Natural killer cell treated with Interleukin-12 subunit alpha and Interleukin-12 subunit beta and Interleukin-15 and Interleukin-18, amount 100 ng/mL, for 72 hours (primary cell): ENCODE results near the gene NXPH3. TPM values are rescaled to one million over a fixed set of nuclear protein-coding genes. Genes with fewer than 3 reads are reported as not detected.

Experiments
- ATAC-seq, 2 donors: fragments of 150-1000 bp; cut with Tn5 transposase in 1 of 2; sonication (Bioruptor Pico), chemical (Tn5 transposase) in 1 of 2; 2 replicates each; pipeline ENCODE4 v1.10.0; 2021
- DNase-seq: peaks from one replicate; pipeline ENCODE4 v3.0.0; 2022; ENCODE audit warnings: low spot score
- H3K27ac Mint-ChIP-seq, 2 donors: 1 replicate in 1 of 2; 2 replicates in 1 of 2; pipeline ENCODE4 v1.8.0; 2022; ENCODE audit warnings: mixed read lengths in 2 of 2, mild to moderate bottlenecking in 1 of 2, moderate library complexity in 1 of 2
- H3K27me3 Mint-ChIP-seq, 2 donors: 1 replicate in 1 of 2; 2 replicates in 1 of 2; pipeline ENCODE4 v1.8.0; 2022; ENCODE audit warnings: mixed read lengths in 2 of 2
- H3K36me3 Mint-ChIP-seq: one replicate; pipeline ENCODE4 v1.8.0; 2022; ENCODE audit warnings: mixed read lengths
- H3K4me1 Mint-ChIP-seq, 2 donors: 1 replicate in 1 of 2; 2 replicates in 1 of 2; pipeline ENCODE4 v1.8.0; 2022; ENCODE audit warnings: low read depth in 2 of 2, mixed read lengths in 2 of 2, mild to moderate bottlenecking in 1 of 2
- H3K4me3 Mint-ChIP-seq: one replicate; pipeline ENCODE4 v1.8.0; 2022; ENCODE audit warnings: mixed read lengths
- H3K9me3 Mint-ChIP-seq: 2 replicates; pipeline ENCODE4 v1.8.0; 2022; ENCODE audit warnings: mixed read lengths
- total RNA-seq, 2 donors: library from RNA; stranded (reverse); gene quantifications; one replicate each; pipeline ENCODE4 v1.2.3, GENCODE V29; 2022

Gene NXPH3
- total RNA-seq, 2 donors from 2014 or later: not detected

DNA sequence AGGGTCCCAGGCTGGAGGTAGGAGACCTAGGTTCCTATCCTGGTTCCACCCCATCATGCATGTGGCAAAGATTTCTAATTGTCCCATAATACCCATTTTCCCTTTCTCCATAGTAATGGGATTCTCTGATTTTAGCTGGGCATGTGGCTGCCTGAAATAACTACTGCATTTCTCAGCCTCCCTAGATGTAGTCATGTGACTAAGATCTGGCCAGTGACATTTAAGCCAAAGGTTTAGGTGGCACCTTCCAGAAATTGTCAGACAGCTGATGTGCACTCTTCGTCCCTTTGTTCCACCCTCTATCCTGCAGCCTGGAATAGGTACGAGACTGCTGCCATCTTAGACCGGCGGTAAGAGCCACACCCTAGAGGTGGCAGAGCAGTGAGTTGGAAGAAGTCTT, 8.2 kb downstream of the NXPH3 start:
- ATAC-seq: no peak
- Mint-ChIP-seq H3K9me3 (no peaks in the 10 kb centered on the region), H3K4me3 (no peak overlapping the region), H3K27me3 (no peaks in the 10 kb centered on the region), H3K27ac (no peak overlapping the region), H3K4me1 (no peaks in the 10 kb centered on the region), H3K36me3 (no peaks in the 10 kb centered on the region)
- no peak for DNase-seq

DNA sequence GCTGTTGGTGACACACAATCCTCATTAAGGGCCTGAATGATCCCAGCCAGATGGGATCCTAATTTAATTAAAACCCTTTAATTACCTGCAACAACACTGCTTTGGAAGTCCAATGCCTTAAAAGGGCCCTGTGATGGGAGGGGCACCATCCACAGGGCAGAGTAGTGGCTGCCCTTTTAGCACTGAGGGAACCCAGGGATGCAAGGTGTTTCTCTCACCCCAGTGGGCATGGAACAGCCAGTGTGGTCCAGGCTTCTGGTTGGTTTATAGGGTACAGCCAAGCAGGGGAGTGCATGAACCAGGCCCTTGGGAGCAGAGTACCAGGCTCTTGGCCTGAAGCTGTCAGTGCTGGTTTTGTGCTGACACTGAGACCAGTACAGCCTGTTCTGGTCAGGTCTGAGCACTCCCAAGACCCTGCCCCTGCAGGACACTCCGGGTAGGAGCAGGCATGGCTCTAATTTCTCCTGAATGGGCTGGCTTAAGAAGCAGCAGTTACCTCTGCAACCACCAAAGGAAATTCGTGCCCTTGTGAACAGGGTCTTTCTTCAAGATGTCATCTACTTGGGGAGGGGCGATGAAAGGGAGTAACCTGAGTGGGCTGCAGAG, 9.9 kb downstream of the NXPH3 start:
- Mint-ChIP-seq H3K27ac (no peak overlapping the region), H3K4me3 (no peak overlapping the region), H3K9me3 (no peaks in the 10 kb centered on the region), H3K27me3 (no peaks in the 10 kb centered on the region), H3K4me1 (no peaks in the 10 kb centered on the region), H3K36me3 (no peaks in the 10 kb centered on the region)
- no peak for ATAC-seq
- no peak for DNase-seq

DNA sequence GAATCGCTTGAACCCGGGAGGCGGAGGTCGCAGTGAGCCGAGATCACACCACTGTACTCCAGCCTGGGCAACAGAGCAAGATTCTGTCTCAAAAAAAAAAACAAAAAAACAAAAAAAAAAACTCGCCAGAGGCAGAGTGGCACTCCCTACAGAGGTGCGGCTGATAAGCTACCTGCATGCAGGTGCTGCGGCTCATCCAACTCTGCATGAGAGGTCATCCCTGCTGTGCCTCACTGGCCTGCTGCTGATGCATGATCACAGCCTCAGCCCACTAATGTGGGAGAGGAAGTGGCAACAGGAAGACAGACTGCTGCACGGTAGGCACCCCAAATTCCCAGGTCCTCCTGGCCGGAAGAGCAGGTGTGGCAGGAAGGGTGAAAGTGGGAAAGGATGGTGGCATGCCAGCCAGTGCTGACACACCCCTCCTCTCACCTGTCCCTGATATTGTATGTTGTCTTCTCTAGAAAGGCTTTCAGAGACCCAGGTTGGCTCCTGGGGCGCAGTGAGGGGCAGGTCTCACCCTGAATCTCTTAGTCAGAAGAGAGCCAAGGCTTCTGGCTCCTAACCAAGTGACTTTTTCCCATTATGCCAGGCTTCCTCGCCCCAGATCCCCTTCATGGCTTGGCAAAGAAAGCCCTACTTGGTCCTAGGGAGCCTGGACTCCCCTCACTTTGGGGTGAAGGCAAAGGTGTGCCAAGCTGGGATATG, 11.8 kb downstream of the NXPH3 start:
- peaks cover 0 to 7% of the 10 kb centered on the region in 2 donors for H3K4me1 Mint-ChIP-seq
- H3K4me3 Mint-ChIP-seq: no peak overlapping the region
- no peaks in the 10 kb centered on the region for H3K36me3 Mint-ChIP-seq
- H3K27ac Mint-ChIP-seq: no peak overlapping the region
- H3K9me3 Mint-ChIP-seq: no peaks in the 10 kb centered on the region
- no peak for ATAC-seq
- DNase-seq: no peak
- H3K27me3 Mint-ChIP-seq: no peaks in the 10 kb centered on the region

DNA sequence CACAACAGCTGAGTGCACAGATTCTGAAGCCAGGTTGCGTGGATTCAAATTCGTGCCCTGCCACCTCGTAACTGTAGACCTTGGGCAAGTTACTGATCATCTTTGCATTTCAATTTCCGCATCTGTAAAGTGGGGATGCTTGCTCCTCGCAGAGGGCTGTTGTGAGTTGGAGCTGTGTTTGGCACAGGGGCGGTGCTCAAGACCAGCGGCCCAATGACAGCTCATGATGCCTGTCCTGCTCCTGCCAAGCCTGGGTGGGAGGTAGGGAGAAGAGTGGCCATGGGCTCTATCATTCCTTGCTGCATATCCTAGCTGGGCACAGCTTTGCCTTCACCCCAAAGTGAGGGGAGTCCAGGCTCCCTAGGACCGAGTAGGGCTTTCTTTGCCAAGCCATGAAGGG, 12.6 kb downstream of the NXPH3 start:
- H3K27me3 Mint-ChIP-seq: no peaks in the 10 kb centered on the region
- H3K27ac Mint-ChIP-seq: no peak overlapping the region
- H3K4me1 Mint-ChIP-seq: peaks cover 0 to 7% of the 10 kb centered on the region in 2 donors
- no peak overlapping the region for H3K4me3 Mint-ChIP-seq
- ATAC-seq (no peak), DNase-seq (no peak)
- H3K36me3 Mint-ChIP-seq: no peaks in the 10 kb centered on the region
- no peaks in the 10 kb centered on the region for H3K9me3 Mint-ChIP-seq

DNA sequence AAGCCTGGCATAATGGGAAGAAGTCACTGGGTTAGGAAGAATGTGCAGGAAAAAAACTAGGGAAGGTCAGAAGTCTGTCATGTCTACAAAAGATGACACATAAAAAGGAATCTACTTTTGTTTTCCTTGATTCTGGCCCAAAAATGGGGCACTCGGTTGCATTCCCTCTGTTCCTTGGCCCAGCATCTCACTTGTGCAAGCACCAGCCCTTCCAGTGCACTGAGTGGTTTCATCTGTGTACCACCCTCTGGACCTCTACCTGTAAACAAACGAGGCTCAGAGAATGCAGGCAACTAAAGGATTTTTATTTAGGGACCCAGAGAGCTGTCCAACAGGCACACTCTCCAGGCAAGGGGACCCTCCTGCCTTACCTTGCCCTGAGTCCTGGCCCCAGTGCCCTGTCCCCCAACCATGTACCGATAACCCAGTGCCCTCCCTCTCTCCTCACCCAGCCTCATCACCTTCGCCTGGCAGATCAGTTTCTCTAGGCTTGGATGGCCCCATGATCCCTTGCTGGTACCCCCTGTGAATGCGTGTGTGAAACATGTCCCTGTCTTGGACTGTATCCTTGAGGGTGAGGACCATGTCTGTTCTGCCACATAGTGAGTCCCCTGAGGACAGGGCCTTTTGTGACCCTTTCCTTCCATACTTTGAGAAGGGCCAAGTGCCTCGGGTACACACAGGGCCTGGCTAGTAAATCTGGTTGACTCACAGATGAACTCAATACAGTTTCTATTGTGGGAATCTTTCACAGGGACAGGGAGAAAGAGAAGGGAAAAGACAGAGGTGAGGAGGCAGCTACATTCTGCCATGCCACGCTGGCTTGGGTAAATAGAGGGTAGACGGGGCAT, 13.3 kb downstream of the NXPH3 start:
- Mint-ChIP-seq H3K27ac (no peak overlapping the region), H3K4me3 (no peak overlapping the region), H3K27me3 (no peaks in the 10 kb centered on the region), H3K4me1 (peaks cover 0 to 7% of the 10 kb centered on the region in 2 donors), H3K9me3 (no peaks in the 10 kb centered on the region), H3K36me3 (no peaks in the 10 kb centered on the region)
- DNase-seq (no peak), ATAC-seq (no peak)

DNA sequence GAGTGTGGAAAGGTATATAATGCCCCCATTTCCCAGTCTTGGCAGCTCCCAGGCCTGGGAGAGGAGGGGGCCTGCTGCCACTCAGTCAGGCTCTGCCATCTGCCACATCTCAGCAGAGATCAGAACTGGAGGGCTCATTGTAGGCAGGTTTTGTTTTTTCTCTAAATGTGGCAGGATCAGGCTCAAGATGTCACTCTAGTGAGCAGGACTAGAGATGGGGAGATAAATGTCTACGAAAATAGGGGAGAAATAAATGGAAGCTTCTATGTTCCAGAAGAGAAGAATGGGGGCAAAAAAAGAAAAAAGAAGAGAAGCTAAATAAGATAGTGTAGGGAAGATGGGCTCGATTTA, 13.9 kb downstream of the NXPH3 start:
- H3K27me3 Mint-ChIP-seq: no peaks in the 10 kb centered on the region
- no peak overlapping the region for H3K4me3 Mint-ChIP-seq
- H3K9me3 Mint-ChIP-seq: no peaks in the 10 kb centered on the region
- peaks cover 0 to 7% of the 10 kb centered on the region in 2 donors for H3K4me1 Mint-ChIP-seq
- no peak overlapping the region for H3K27ac Mint-ChIP-seq
- ATAC-seq (no peak), DNase-seq (no peak)
- H3K36me3 Mint-ChIP-seq: no peaks in the 10 kb centered on the region

DNA sequence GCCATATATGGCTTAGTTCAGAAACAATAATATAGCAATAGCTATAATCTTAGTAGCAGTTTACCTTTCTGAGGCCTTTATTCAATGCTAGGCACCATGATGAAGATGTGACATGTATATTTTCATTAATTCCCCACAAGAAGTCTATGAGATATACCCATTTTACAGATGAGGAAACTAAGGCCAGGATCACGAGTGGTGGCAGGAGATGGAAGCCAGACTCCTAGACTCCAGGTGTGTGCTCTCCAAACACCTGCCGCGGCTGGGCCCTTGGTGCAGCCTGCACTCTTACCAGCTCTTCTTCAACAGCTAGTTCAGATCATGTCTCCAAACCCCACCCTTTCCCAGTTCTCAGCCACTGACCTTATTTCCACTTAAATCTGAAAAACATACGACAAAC, 15.2 kb downstream of the NXPH3 start:
- ATAC-seq (no peak), DNase-seq (no peak)
- H3K27ac Mint-ChIP-seq: no peak overlapping the region
- H3K36me3 Mint-ChIP-seq: no peaks in the 10 kb centered on the region
- peaks cover 0 to 7% of the 10 kb centered on the region in 2 donors for H3K4me1 Mint-ChIP-seq
- no peak overlapping the region for H3K4me3 Mint-ChIP-seq
- no peaks in the 10 kb centered on the region for H3K27me3 Mint-ChIP-seq
- no peaks in the 10 kb centered on the region for H3K9me3 Mint-ChIP-seq

DNA sequence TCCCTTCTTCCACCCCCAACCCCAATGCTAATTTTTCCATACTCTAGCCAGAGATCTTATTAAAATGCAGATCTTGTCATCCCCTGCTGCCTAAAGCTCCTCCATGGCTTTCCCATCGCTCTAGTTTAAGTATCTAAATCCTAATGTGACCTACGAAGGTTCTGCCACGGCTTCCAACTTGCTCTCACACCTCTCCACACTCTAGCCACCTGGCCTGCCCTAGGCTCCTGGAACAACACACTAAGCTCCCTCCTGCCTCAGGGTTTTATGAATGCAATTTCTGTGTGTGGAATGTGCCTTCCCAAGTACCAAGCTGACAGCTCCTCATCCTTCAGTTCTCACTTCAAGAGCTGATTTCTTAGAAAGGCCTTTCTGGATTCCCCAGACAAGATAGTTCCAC, 16.6 kb downstream of the NXPH3 start:
- DNase-seq (no peak), ATAC-seq (no peak)
- H3K4me3 Mint-ChIP-seq: no peak overlapping the region
- no peaks in the 10 kb centered on the region for H3K36me3 Mint-ChIP-seq
- peaks cover 3 to 7% of the 10 kb centered on the region in 2 donors for H3K4me1 Mint-ChIP-seq
- no peaks in the 10 kb centered on the region for H3K27me3 Mint-ChIP-seq
- no peaks in the 10 kb centered on the region for H3K9me3 Mint-ChIP-seq
- no peak overlapping the region for H3K27ac Mint-ChIP-seq

DNA sequence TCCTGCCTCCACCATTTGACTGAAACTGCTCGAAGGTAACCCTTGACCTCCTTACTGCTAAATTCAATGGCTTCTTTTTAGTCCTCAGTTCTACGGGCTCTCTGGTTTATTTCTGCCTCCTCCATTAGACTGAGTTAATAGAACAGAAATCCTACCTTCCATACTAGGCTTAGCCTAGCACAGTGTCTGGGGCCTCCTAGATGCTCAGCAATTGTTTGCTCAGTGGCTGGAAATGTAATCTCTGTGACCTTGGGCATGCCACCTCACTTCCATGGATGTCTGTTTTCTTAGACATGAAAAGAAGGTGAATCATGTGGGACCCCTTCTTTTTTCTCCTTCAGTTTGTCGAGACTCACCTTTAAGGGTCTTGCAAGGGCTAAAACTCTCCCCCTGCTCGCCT, 19.7 kb downstream of the NXPH3 start:
- Mint-ChIP-seq H3K27me3 (no peaks in the 10 kb centered on the region), H3K9me3 (no peaks in the 10 kb centered on the region), H3K27ac (no peak overlapping the region), H3K4me1 (peaks cover 3 to 7% of the 10 kb centered on the region in 2 donors), H3K36me3 (peaks cover 6% of the 10 kb centered on the region), H3K4me3 (no peak overlapping the region)
- ATAC-seq (no peak), DNase-seq (no peak)

DNA sequence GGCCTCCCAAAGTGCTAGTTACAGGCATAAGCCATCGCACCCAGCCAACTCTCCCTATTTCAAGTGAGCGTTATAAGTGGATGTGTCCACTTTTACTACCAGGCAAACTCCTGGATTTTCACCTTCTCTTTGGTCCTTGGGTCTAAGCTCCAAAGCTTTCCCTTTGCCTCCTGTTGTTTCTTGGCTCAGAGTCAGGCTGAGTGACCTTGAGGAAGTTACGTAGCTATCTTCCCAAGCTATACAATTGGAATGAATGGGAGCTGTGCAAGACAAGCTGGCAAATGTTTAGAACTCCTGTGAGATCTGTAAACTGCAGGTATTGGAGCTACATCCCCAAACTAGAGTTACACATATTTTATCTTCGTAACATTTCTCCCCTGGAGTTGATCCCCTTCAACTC, 20.3 kb downstream of the NXPH3 start:
- H3K27me3 Mint-ChIP-seq: no peaks in the 10 kb centered on the region
- DNase-seq: no peak
- H3K36me3 Mint-ChIP-seq: peaks cover 9% of the 10 kb centered on the region
- no peak for ATAC-seq
- H3K27ac Mint-ChIP-seq: peak overlapping the region in 1 of 2 donors; percentile 21
- no peak overlapping the region for H3K4me3 Mint-ChIP-seq
- peaks cover 3 to 7% of the 10 kb centered on the region in 2 donors for H3K4me1 Mint-ChIP-seq
- no peaks in the 10 kb centered on the region for H3K9me3 Mint-ChIP-seq

DNA sequence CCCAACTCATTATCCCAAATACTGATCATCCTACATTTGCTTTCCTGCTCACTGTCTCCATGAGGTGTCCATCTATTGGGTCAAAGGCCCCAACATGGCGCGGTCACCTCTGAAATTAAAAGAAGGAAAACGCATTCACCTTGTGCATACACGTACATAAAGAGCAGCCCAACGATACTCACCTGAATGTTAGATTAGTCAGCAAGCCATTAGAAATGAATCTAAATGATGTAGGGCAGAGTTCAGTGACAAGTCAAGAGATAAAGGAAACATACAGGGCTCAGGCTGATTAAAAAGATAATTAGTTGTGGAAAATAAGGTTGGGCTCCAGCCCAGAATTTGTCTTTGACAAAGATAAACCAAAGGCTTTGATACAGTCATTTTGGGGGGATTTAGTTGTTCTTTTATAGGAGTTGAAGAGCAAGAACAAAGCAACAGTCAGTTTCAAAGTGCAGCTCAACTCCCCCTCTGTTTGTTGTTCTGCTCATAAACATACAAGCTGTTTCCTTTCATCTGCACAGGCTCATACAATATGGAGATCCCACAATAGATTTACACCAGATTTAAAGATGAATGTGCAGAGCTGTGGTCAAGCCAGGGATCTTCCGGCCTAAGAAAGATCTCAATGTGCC, 21.1 kb downstream of the NXPH3 start:
- Mint-ChIP-seq H3K4me1 (peaks cover 1 to 3% of the 10 kb centered on the region in 2 donors), H3K9me3 (no peaks in the 10 kb centered on the region), H3K27ac (peak overlapping the region; percentile 13 to 21), H3K4me3 (no peak overlapping the region), H3K27me3 (no peaks in the 10 kb centered on the region), H3K36me3 (peaks cover 16% of the 10 kb centered on the region)
- ATAC-seq (no peak), DNase-seq (no peak)

DNA sequence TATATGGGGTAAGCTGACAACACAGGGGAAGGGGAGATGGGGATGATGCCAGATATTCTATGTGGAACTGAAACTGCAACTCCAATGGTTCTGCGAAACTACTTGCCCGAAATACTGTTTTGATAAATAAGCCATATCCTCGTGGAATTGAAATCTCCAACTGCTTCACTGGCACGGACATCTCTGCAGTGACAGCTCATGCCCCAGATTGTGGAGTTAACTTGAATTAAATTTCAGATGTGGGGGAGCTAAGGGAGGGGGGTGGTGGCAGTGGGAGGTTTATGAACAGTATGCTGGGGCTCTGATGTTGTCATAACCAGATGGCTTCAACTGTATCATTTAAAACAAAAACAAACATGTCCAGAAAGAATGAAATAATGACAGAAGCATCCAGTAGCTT, 21.8 kb downstream of the NXPH3 start:
- H3K27ac Mint-ChIP-seq: peak overlapping the region in 1 of 2 donors; percentile 54
- no peaks in the 10 kb centered on the region for H3K9me3 Mint-ChIP-seq
- no peak overlapping the region for H3K4me3 Mint-ChIP-seq
- H3K4me1 Mint-ChIP-seq: peaks cover 0 to 3% of the 10 kb centered on the region in 2 donors
- no peak for ATAC-seq
- no peak for DNase-seq
- H3K36me3 Mint-ChIP-seq: peaks cover 16% of the 10 kb centered on the region
- no peaks in the 10 kb centered on the region for H3K27me3 Mint-ChIP-seq

DNA sequence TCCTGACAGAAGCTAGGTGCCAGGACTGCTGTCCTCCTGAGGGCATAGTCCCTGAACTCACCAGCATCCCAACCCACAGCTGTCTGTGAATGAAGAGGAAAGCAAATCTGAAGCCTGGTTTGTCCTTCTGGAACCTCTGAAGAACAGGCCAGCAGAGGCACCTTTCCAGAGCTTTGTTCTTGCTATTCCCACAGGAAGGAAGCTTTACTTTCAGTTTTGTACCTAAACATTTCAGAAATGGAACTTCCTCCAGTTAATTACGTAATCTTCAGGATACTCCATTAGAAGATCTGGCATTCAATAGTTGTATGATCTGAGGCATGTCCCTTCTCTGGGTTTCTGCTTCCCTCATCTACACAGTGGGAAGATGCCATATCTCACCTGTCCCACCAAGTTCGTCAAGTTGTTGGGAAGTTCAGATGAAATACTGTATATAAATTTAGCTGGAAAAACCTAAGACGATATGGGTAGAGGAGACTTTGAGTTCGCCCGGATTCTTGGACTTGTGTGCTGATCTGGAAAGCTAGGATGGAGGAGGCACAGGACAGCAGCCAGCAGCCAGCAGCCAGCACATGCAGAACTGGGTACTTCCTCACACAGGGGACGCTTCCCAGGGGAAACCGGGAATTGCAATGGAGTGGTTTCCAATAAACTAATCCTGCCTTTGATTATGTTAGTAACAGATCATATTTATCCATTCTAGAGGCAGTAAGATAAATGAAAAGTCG, 22.4 kb downstream of the NXPH3 start:
- DNase-seq: no peak
- Mint-ChIP-seq H3K27ac (no peak overlapping the region), H3K4me3 (no peak overlapping the region), H3K4me1 (peaks cover 0 to 3% of the 10 kb centered on the region in 2 donors), H3K27me3 (no peaks in the 10 kb centered on the region), H3K36me3 (peaks cover 16% of the 10 kb centered on the region), H3K9me3 (no peaks in the 10 kb centered on the region)
- ATAC-seq: no peak
